ENCODE data around the gene MTA1.

The MTA1 gene

GRCh38 chr14:105386581-105387529 lies 32.8 kb upstream of the MTA1 start:
- no peak for DNase-seq (ENCODE audit: low read depth in 1 of 2, low spot score in 1 of 2)

DNA sequence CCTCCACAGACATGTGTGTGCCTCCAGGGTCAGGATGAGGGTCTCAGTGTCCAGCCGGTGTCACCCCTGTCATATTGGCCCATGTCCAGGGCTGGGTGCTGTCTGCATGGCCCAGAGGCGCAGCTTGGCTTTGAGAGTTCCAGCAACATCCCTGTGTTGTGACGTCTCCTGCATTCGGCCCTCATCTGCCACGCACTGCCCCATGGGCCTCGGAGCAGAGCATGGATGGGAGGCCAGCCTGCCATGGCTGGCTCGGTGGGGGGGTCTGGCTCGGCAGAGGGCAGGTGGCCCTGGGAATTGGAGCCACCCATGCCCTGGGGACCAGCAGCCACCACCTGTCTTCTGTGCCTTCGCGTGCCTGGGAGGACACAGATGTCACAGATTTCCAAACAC lies 32.1 kb upstream of the MTA1 start:
- no peak for DNase-seq (ENCODE audit: low read depth in 1 of 2, low spot score in 1 of 2)

GRCh38 chr14:105388110-105388951 lies 31.3 kb upstream of the MTA1 start:
- DNase-seq (ENCODE audit: low read depth in 1 of 2, low spot score in 1 of 2) = no peak

DNA sequence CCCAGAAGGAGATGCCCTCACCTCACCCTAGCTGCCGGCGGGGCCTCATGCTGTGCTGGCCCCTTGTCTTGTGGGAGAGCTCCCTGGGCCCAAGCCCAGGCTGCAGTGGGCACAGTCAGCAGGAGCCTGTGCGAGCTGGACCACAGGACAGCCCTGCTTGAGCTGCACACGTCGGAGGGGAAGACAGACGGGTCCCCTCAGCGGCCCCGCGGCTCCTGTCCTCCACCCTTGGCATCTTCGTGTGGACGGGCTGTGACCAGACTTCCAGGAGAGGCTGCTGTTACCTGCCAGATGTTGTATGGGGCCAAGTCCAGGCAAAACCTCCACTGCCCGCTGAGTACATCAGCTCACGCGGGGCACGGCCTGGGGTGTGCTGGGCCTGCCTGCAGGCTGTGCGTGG lies 30.7 kb upstream of the MTA1 start:
- DNase-seq (ENCODE audit: low read depth in 1 of 2, low spot score in 1 of 2) = no peak

DNA sequence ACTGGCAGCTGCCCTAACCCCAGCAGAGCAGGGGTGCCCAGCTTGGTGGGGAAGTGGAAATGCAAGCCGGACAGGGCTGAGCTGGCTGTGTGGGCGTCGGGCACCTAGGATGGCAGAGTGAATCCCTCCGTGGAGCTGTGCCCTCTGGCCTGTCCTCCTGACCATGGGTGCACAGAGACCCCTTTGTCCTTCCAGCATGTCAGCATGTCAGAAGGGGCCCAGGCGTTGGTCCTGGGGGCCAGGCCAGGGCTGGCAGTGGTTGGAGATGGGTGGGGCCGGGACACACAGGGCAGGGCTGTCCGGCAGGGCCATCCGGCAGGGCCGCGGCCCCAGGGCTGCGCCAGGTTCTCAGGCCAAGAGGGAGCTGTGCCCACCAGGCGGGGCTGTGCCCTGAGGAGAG lies 30.1 kb upstream of the MTA1 start:
- no peak for DNase-seq (ENCODE audit: low read depth in 1 of 2, low spot score in 1 of 2)

- DNase-seq (ENCODE audit: low read depth in 1 of 2, low spot score in 1 of 2) = no peak
Measured at GRCh38 chr14:105389976-105390848, 29.4 kb upstream of the MTA1 start.

- no peak for DNase-seq (ENCODE audit: low read depth in 1 of 2, low spot score in 1 of 2)
Measured at GRCh38 chr14:105390849-105391500, 28.7 kb upstream of the MTA1 start.

DNA sequence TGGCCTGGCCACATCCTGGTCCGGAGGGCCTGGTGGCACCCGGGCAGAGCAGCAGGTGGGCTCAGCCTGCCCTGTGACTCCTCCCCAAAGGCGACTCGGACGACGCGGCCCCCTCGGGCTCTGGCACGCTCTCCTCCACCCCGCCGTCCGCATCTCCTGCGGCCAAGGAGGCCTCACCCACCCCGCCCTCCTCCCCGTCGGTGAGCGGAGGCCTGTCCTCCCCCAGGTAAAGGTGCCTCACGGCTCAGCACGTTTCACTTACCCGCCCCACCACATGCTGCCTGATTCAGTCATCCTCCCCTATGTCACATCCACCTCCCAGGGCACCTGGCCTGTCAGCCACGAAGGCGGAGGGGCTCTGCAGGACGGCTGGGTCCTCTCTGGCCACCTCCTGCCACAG lies 28.1 kb upstream of the MTA1 start:
- no peak for DNase-seq (ENCODE audit: low read depth in 1 of 2, low spot score in 1 of 2)

- no peak for DNase-seq (ENCODE audit: low read depth in 1 of 2, low spot score in 1 of 2)
Measured at GRCh38 chr14:105392131-105393090, 27.2 kb upstream of the MTA1 start.

DNA sequence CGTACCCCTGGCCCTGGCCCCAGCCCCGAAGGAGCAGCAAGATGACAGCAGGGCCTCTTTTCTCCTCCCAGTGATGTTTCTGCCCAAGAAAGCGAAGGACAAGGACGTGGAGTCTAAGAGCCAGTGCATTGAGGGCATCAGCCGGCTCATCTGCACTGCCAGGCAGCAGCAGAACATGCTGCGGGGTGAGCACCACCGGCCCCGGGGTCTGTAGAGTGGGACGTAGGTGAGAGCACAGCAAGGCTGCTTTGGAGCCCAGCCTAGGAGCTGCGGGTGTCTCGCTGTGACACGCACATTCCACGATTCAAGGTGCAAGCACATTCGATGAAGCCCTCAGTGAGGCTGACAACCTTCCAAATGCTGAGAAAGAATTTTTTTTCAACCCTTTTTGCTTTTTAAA lies 26.5 kb upstream of the MTA1 start:
- no peak for DNase-seq (ENCODE audit: low read depth in 1 of 2, low spot score in 1 of 2)

DNA sequence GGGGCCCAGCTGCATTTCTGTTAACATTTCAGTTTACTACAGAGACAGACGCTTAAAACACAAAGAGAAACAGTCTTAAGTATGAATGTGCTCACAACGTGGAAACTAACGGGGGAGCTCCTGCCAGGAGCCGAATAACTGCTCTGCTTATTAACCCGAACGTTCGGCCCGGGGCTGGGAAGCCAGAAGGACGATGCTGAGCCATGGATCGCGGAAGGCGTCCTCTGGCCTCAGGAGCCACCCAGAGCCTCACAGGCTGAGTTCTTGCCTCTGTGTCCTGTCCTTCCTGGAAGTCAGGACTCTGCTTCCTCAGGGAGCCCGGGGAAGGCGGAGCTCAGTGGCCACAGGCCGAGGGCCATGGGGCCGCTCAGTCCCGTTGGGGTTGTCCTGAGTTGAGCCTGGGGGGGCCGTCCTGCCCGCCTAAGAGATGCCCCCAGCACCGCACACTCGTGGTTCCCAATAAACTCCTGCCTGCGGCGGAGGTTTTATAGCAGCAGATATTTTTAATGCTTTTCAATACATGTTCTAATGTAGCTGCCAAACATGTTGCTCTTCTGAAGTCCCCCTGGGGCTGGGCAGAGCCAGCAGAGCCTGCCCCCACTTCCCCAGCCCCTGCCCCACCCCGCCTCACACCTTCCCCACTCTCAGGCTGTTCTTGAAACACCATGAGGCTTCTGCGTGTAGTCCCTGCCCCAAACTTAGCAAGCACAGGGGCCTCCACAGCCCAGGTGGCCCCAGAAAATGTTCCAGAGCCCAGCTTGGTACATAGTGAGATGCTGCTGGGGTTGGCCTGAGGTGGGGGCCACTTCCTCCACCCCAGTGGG lies 24.7 kb upstream of the MTA1 start:
- no peak for DNase-seq (ENCODE audit: low read depth in 1 of 2, low spot score in 1 of 2)

GRCh38 chr14:105395538-105395854 lies 24.1 kb upstream of the MTA1 start:
- DNase-seq (ENCODE audit: low read depth in 1 of 2, low spot score in 1 of 2) = no peak

- DNase-seq (ENCODE audit: low read depth in 1 of 2, low spot score in 1 of 2) = no peak
Measured at GRCh38 chr14:105397350-105397931, 22.2 kb upstream of the MTA1 start.

DNA sequence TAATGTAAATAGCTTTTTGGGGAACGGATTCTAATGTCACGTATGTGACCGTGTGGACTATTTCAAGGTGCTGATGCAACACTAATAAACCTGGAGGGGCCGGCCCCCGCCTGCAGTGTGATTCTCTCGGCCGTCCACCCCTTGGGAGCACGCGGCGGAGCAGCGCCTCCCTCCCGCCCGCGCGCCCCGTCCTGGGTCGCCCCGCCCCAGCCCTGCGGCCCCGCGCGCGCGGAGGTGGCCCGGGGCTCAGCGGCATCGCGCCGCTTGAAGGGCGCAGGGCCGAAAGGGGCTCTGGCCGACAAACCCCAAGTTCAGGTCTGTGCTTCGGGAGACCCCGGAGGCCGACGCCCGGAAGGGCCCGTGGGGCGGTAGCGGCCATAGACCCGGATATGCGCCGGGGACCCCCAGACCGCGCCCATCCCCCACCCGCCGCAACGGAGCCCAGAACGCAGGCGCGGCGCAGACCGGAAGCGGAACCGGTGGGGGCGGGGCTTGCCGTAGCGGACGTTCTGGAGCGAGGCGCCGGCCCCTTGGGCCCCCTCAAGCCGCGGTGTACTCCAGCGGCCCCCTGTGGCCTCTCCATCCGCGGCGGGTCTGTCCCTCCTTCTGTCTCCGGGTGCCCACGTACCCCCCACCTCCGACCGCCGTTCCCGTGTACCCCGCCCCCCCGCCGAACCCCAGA lies 21.4 kb upstream of the MTA1 start, which contains the start of gene TEX22:
TEX22 (plus strand) TSS at position 495 of the 682 bp plus-strand sequence. CDS start 803 bp downstream, outside the sequence.
- DNase-seq (ENCODE audit: low read depth in 1 of 2, low spot score in 1 of 2) = peak; percentile 81 to 94

- DNase-seq (ENCODE audit: low read depth in 1 of 2, low spot score in 1 of 2) = no peak
Measured at GRCh38 chr14:105398726-105399465, 20.7 kb upstream of the MTA1 start.

- DNase-seq (ENCODE audit: low read depth in 1 of 2, low spot score in 1 of 2) = no peak
Measured at GRCh38 chr14:105399466-105399775, 20.2 kb upstream of the MTA1 start.

DNA sequence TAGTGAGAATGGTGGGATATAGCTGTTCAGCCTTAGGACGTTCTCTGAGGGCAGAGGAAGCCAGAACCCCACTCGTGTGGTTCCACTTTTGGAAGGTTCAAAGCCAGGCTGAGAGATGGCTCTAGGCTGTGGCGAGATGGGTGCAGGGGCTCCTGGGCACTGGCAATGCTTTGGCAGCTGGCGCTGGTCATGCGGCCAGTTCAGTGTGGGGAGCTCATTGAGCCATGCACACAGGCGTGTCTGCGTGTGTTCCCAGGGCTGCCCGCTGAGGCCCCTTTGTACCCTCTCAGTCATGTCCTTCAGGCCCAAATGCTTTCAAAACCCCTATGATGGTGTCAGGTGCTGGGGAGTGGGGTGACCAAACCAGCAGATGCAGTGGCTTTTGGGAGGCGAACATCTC lies 19.6 kb upstream of the MTA1 start:
- DNase-seq (ENCODE audit: low read depth in 1 of 2, low spot score in 1 of 2) = no peak
